Measurements from ENCODE around the gene SIRPA. TPM values are rescaled to one million over a fixed set of nuclear protein-coding genes. Genes with fewer than 3 reads are reported as not detected.
A peak's percentile ranks its signal among the peaks of the same experiment; 100 is the strongest.

The SIRPA gene
- polyA plus RNA-seq, 1 donor (not counting 4 experiments of a cell fraction or from before 2014, with no cell fraction given) = 23.7 TPM

DNA sequence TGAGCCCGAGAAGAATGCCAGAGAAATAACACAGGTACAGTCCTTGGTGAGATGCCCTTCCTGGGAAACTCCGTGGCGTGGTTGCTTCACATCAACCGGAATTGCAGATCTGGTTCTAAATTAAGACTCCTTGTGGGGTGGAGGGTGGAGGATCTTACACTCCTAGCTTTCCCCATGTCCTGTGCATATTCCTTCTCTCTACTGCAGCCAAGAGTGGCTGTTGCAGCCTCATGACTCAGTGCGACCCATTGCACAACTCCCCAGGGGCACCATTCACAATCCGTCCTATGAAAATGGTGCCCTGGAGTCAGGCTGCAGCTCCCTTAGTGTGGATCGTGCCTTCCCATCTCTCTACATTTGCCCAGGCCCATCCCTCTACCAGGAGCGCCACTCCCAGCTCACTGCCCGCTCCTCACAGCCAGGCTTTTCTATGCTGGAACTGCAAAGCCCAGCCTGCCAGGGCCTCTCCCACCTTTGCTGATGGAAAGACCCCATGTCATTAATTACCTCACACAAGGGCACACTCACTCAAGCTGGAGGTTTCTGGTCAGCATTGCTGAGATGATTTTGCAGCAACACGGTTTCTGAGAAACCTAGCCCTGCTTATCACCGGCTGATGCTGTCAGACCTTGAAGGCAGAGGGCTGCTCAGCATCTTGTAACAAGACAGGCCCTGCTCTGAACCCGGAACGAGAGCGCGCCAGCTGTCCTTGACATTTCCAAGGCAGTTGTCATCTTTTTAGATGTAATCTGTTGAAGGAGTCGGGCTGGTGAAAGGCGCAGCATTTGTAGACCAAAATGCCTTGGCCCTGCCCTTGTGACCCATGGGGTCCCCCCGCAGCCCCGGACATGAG lies 39.7 kb downstream of the SIRPA start:
- Histone ChIP-seq H3K27ac (ENCODE audit: control insufficient read depth, insufficient read depth, low read length) (peak overlapping the region; percentile 43), H3K9me3 (ENCODE audit: control insufficient read depth, low read depth, low read length) (no peaks in the 10 kb centered on the region), H4K20me1 (ENCODE audit: control insufficient read depth, extremely low read depth, insufficient read depth, low read length) (no peaks in the 10 kb centered on the region), H2AFZ (ENCODE audit: control insufficient read depth, low read length) (no peak overlapping the region), H3K9me1 (ENCODE audit: control insufficient read depth, extremely low read depth, insufficient read depth, low read length) (no peaks in the 10 kb centered on the region), H3K27me3 (ENCODE audit: control insufficient read depth, extremely low read depth, insufficient read depth, low read length) (no peaks in the 10 kb centered on the region), H3K79me2 (ENCODE audit: control insufficient read depth, insufficient read depth, low read length) (no peaks in the 10 kb centered on the region), H3K4me3 (ENCODE audit: control insufficient read depth in 2 of 3, extremely low read depth in 1 of 3, insufficient read depth in 2 of 3, low read depth in 1 of 3, low read length in 3 of 3) (no peak overlapping the region), H3K4me2 (ENCODE audit: control insufficient read depth, extremely low read depth, insufficient read depth, low read depth, low read length) (peak overlapping the region; percentile 16), H3K9ac (ENCODE audit: control insufficient read depth, extremely low read depth, insufficient read depth, low read length) (peak overlapping the region; percentile 10), H3K4me1 (ENCODE audit: control insufficient read depth, extremely low read depth, insufficient read depth, low read length) (peaks cover 29% of the 10 kb centered on the region), H3K36me3 (ENCODE audit: control insufficient read depth in 2 of 2, extremely low read depth in 1 of 2, insufficient read depth in 2 of 2, low read length in 2 of 2) (peaks cover 3 to 9% of the 10 kb centered on the region in 2 experiments)
- FAIRE-seq (peak; percentile 98), DNase-seq (ENCODE audit: low read depth, low spot score) (peak; percentile 53)
- TF ChIP-seq, protein P1, sequence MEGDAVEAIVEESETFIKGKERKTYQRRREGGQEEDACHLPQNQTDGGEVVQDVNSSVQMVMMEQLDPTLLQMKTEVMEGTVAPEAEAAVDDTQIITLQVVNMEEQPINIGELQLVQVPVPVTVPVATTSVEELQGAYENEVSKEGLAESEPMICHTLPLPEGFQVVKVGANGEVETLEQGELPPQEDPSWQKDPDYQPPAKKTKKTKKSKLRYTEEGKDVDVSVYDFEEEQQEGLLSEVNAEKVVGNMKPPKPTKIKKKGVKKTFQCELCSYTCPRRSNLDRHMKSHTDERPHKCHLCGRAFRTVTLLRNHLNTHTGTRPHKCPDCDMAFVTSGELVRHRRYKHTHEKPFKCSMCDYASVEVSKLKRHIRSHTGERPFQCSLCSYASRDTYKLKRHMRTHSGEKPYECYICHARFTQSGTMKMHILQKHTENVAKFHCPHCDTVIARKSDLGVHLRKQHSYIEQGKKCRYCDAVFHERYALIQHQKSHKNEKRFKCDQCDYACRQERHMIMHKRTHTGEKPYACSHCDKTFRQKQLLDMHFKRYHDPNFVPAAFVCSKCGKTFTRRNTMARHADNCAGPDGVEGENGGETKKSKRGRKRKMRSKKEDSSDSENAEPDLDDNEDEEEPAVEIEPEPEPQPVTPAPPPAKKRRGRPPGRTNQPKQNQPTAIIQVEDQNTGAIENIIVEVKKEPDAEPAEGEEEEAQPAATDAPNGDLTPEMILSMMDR (optimal IDR thresholded peaks at IDR 0.05 in 1 of 3, IDR thresholded peaks at IDR 0.05 in 1 of 3, conservative IDR thresholded peaks at IDR 0.05 in 1 of 3; ENCODE audit: extremely low read depth in 1 of 3, insufficient read depth in 2 of 3, low read length in 3 of 3) = no peak
- no peak for TF ChIP-seq EZH2 (IDR thresholded peaks at IDR 0.05; ENCODE audit: low read length)
- dilution Hi-C loops (cut with MboI; ENCODE audit: extremely low pct_ligation_motif_present, low sequenced_read_pairs) = no loop called here

DNA sequence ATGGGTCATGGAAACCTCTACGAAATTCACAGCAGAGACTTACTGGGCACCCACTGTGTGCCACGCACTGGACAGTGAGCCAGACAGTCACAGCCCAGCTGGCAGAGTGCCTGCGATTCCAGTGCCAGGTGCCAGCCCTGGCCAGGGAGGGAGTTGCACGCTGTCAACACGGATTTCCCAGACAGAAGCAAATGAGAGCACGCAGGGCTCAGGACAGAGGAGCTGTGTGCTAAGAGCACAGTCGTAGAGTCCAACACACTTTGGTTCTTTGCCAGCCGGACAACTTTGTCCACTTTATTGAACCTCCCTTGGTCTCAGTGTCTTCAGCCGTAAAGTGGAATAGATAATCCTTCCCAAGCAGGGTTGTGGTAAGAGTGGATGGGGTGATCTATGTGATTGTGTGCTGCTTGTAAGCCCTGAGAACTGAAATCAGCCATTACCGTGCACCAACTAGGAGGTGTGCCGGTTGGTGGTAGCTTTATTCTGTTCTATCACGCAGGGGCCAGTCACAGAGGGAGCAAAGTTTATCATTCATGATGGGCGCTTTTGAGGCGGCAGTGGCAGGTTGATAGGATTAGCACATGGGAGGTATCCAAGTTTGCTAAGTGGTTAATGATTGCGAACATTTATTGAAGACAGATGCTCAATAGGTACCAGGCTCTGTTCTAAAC lies 40.6 kb downstream of the SIRPA start:
- no peak overlapping the region for H3K4me2 ChIP-seq (ENCODE audit: control insufficient read depth, extremely low read depth, insufficient read depth, low read depth, low read length)
- H3K36me3 ChIP-seq (ENCODE audit: control insufficient read depth in 2 of 2, extremely low read depth in 1 of 2, insufficient read depth in 2 of 2, low read length in 2 of 2) = peaks cover 3 to 9% of the 10 kb centered on the region in 2 experiments
- FAIRE-seq = no peak
- H3K4me3 ChIP-seq (ENCODE audit: control insufficient read depth in 2 of 3, extremely low read depth in 1 of 3, insufficient read depth in 2 of 3, low read depth in 1 of 3, low read length in 3 of 3) = no peak overlapping the region
- no peak overlapping the region for H3K9ac ChIP-seq (ENCODE audit: control insufficient read depth, extremely low read depth, insufficient read depth, low read length)
- H2AFZ ChIP-seq (ENCODE audit: control insufficient read depth, low read length) = no peak overlapping the region
- DNase-seq (ENCODE audit: low read depth, low spot score) = no peak
- no peaks in the 10 kb centered on the region for H3K9me1 ChIP-seq (ENCODE audit: control insufficient read depth, extremely low read depth, insufficient read depth, low read length)
- H3K9me3 ChIP-seq (ENCODE audit: control insufficient read depth, low read depth, low read length) = no peaks in the 10 kb centered on the region
- dilution Hi-C loops (cut with MboI; ENCODE audit: extremely low pct_ligation_motif_present, low sequenced_read_pairs) = no loop called here
- peaks cover 35% of the 10 kb centered on the region for H3K4me1 ChIP-seq (ENCODE audit: control insufficient read depth, extremely low read depth, insufficient read depth, low read length)
- no peaks in the 10 kb centered on the region for H3K79me2 ChIP-seq (ENCODE audit: control insufficient read depth, insufficient read depth, low read length)
- no peak overlapping the region for H3K27ac ChIP-seq (ENCODE audit: control insufficient read depth, insufficient read depth, low read length)
- no peaks in the 10 kb centered on the region for H4K20me1 ChIP-seq (ENCODE audit: control insufficient read depth, extremely low read depth, insufficient read depth, low read length)
- TF ChIP-seq EZH2 (IDR thresholded peaks at IDR 0.05; ENCODE audit: low read length) = no peak
- TF ChIP-seq, protein P1 (optimal IDR thresholded peaks at IDR 0.05 in 1 of 3, IDR thresholded peaks at IDR 0.05 in 1 of 3, conservative IDR thresholded peaks at IDR 0.05 in 1 of 3; ENCODE audit: extremely low read depth in 1 of 3, insufficient read depth in 2 of 3, low read length in 3 of 3) = no peak
- H3K27me3 ChIP-seq (ENCODE audit: control insufficient read depth, extremely low read depth, insufficient read depth, low read length) = no peaks in the 10 kb centered on the region
